ENCODE measurements around the gene IFNA5. TPM values are rescaled to one million over a fixed set of nuclear protein-coding genes. Genes with fewer than 3 reads are reported as not detected.
A peak's percentile ranks its signal among the peaks of the same experiment; 100 is the strongest.

The IFNA5 gene
- total RNA-seq, 2 experiments from 2014 or later: not detected

GRCh38 chr9:21340735-21341134 lies 35.6 kb upstream of the IFNA5 start:
- H3K9me3 ChIP-seq (ENCODE audit: low read length): peaks cover 6% of the 10 kb centered on the region; the same call in 1 of the 2 replicates
- H3K79me2 ChIP-seq (ENCODE audit: insufficient read depth, low read depth, low read length): peaks cover 1% of the 10 kb centered on the region; the same call in 1 of the 2 replicates
- intact Hi-C loops (cut with micrococcal nuclease; ENCODE audit: unreplicated experiment): no loop called here
- no peaks in the 10 kb centered on the region for H3K9me2 ChIP-seq (ENCODE audit: insufficient read depth, low read length)
- TF ChIP-seq EZH2phosphoT487 (IDR thresholded peaks at IDR 0.05; ENCODE audit: borderline replicate concordance, low read depth, low read length): no peak
- TF ChIP-seq, protein P1, sequence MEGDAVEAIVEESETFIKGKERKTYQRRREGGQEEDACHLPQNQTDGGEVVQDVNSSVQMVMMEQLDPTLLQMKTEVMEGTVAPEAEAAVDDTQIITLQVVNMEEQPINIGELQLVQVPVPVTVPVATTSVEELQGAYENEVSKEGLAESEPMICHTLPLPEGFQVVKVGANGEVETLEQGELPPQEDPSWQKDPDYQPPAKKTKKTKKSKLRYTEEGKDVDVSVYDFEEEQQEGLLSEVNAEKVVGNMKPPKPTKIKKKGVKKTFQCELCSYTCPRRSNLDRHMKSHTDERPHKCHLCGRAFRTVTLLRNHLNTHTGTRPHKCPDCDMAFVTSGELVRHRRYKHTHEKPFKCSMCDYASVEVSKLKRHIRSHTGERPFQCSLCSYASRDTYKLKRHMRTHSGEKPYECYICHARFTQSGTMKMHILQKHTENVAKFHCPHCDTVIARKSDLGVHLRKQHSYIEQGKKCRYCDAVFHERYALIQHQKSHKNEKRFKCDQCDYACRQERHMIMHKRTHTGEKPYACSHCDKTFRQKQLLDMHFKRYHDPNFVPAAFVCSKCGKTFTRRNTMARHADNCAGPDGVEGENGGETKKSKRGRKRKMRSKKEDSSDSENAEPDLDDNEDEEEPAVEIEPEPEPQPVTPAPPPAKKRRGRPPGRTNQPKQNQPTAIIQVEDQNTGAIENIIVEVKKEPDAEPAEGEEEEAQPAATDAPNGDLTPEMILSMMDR (conservative IDR thresholded peaks at IDR 0.05; ENCODE audit: low read length): no peak
- peaks cover 5% of the 10 kb centered on the region for H3K4me1 ChIP-seq (ENCODE audit: insufficient read depth, low read length, poor library complexity, severe bottlenecking)
- no peak overlapping the region for H3K4me3 ChIP-seq (ENCODE audit: low read depth, low read length, poor library complexity, severe bottlenecking)
- POLR2A ChIA-PET: no interaction called here
- no peaks in the 10 kb centered on the region for H4K20me1 ChIP-seq (ENCODE audit: insufficient read depth, low read length)
- H3K27ac ChIP-seq (ENCODE audit: low read depth, low read length, poor library complexity, severe bottlenecking): no peak overlapping the region
- no peak for DNase-seq (ENCODE audit: low spot score)
- CTCF ChIA-PET (ENCODE audit: unreplicated experiment): no interaction called here
- BruUV-seq (replicated peaks): no TSS peak
- H3K36me3 ChIP-seq (ENCODE audit: insufficient read depth, low read length): no peaks in the 10 kb centered on the region
- H3K4me2 ChIP-seq (ENCODE audit: low read length): no peak overlapping the region
- no peak overlapping the region for H2AFZ ChIP-seq (ENCODE audit: low read length)

GRCh38 chr9:21336457-21336856 lies 31.3 kb upstream of the IFNA5 start:
- peaks cover 25% of the 10 kb centered on the region for H3K36me3 ChIP-seq (ENCODE audit: insufficient read depth, low read length)
- H3K9me3 ChIP-seq (ENCODE audit: low read length): no peaks in the 10 kb centered on the region
- H3K79me2 ChIP-seq (ENCODE audit: insufficient read depth, low read depth, low read length): peaks cover 41% of the 10 kb centered on the region
- H4K20me1 ChIP-seq (ENCODE audit: insufficient read depth, low read length): peaks cover 20% of the 10 kb centered on the region; the same call in 1 of the 2 replicates
- no peak overlapping the region for H3K4me3 ChIP-seq (ENCODE audit: low read depth, low read length, poor library complexity, severe bottlenecking)
- no TSS peak for BruUV-seq (replicated peaks)
- H3K4me1 ChIP-seq (ENCODE audit: insufficient read depth, low read length, poor library complexity, severe bottlenecking): peaks cover 39% of the 10 kb centered on the region
- no peaks in the 10 kb centered on the region for H3K9me2 ChIP-seq (ENCODE audit: insufficient read depth, low read length)
- ChIA-PET CTCF (ENCODE audit: unreplicated experiment) (no interaction called here), POLR2A (interaction anchor here (0.7 kb wide), 1 partner anchor 466 kb away, joined by 4 read pairs; no protein-coding TSS in a partner anchor)
- intact Hi-C loops (cut with micrococcal nuclease; ENCODE audit: unreplicated experiment): loop anchor here (5.0 to 10.0 kb wide), 3 partner anchors 654 to 908 kb away; partner anchors contain the start of genes CDKN2A, CDKN2B-AS1 and FOCAD
- peak overlapping the region; percentile 99; the same call in 1 of the 2 replicates for H2AFZ ChIP-seq (ENCODE audit: low read length)
- no peak overlapping the region for H3K27ac ChIP-seq (ENCODE audit: low read depth, low read length, poor library complexity, severe bottlenecking)
- peak overlapping the region; percentile 93; the same call in 1 of the 2 replicates for H3K4me2 ChIP-seq (ENCODE audit: low read length)
- peak; percentile 21 for DNase-seq (ENCODE audit: low spot score)
- TF ChIP-seq, protein P1 (conservative IDR thresholded peaks at IDR 0.05; ENCODE audit: low read length): peak; percentile 32; the same call in 1 of the 2 replicates
- no peak for TF ChIP-seq EZH2phosphoT487 (IDR thresholded peaks at IDR 0.05; ENCODE audit: borderline replicate concordance, low read depth, low read length)

Measured in OCI-LY7 (cell line).